ENCODE results near the gene CRPPA.

- TF ChIP-seq SP1 (IDR thresholded peaks at IDR 0.05) (no peak), NFRKB (IDR thresholded peaks at IDR 0.05) (no peak), FOXM1 (IDR thresholded peaks at IDR 0.05; ENCODE audit: borderline replicate concordance) (no peak), BHLHE40 (IDR thresholded peaks at IDR 0.05; ENCODE audit: borderline replicate concordance) (no peak), SUZ12 (IDR thresholded peaks at IDR 0.05) (no peak), PKNOX1 (IDR thresholded peaks at IDR 0.05) (no peak), FOXK2 (IDR thresholded peaks at IDR 0.05) (no peak)
Observed at GRCh38 chr7:16393862-16394422, 27.4 kb downstream of the CRPPA start.

Measured in HEK293T (cell line).